ENCODE measurements around the gene NPW. TPM values are rescaled to one million over a fixed set of nuclear protein-coding genes. Genes with fewer than 3 reads are reported as not detected.

The NPW gene
- total RNA-seq, 1 donor, result not detected

GRCh38 chr16:1997494-1998359, 21.9 kb upstream of the NPW start:
- Histone ChIP-seq H3K36me3 (ENCODE audit: insufficient read depth, low read length) (peaks cover 44% of the 10 kb centered on the region), H3K4me1 (ENCODE audit: insufficient read depth, low read length) (no peaks in the 10 kb centered on the region), H3K27ac (ENCODE audit: low read depth, low read length) (no peak overlapping the region), H3K79me2 (ENCODE audit: insufficient read depth, low read length) (peaks cover 17% of the 10 kb centered on the region), H3K4me2 (ENCODE audit: insufficient read depth, low read length) (no peak overlapping the region), H3K4me3 (ENCODE audit: insufficient read depth, low read length) (no peak overlapping the region), H3K9me3 (ENCODE audit: low read depth, low read length) (no peaks in the 10 kb centered on the region), H2AFZ (ENCODE audit: low read length) (no peak overlapping the region), H4K20me1 (ENCODE audit: insufficient read depth, low read length) (peaks cover 9% of the 10 kb centered on the region), H3K27me3 (ENCODE audit: insufficient read depth, low read length) (no peaks in the 10 kb centered on the region)
- no peak for DNase-seq (ENCODE audit: insufficient read length, low spot score, missing footprints)
- no peak for TF ChIP-seq CTCF (IDR thresholded peaks at IDR 0.05; ENCODE audit: extremely low read depth, low read depth, low read length)

- Histone ChIP-seq H3K36me3 (ENCODE audit: insufficient read depth, low read length) (peaks cover 50% of the 10 kb centered on the region), H4K20me1 (ENCODE audit: insufficient read depth, low read length) (peaks cover 16% of the 10 kb centered on the region), H2AFZ (ENCODE audit: low read length) (no peak overlapping the region), H3K9me3 (ENCODE audit: low read depth, low read length) (no peaks in the 10 kb centered on the region), H3K4me2 (ENCODE audit: insufficient read depth, low read length) (no peak overlapping the region), H3K79me2 (ENCODE audit: insufficient read depth, low read length) (peaks cover 24% of the 10 kb centered on the region), H3K4me1 (ENCODE audit: insufficient read depth, low read length) (no peaks in the 10 kb centered on the region), H3K27ac (ENCODE audit: low read depth, low read length) (no peak overlapping the region), H3K27me3 (ENCODE audit: insufficient read depth, low read length) (no peaks in the 10 kb centered on the region), H3K4me3 (ENCODE audit: insufficient read depth, low read length) (no peak overlapping the region)
- no peak for DNase-seq (ENCODE audit: insufficient read length, low spot score, missing footprints)
- no peak for TF ChIP-seq CTCF (IDR thresholded peaks at IDR 0.05; ENCODE audit: extremely low read depth, low read depth, low read length)
Measured at GRCh38 chr16:1998360-1998835, 21.2 kb upstream of the NPW start.

- TF ChIP-seq CTCF (IDR thresholded peaks at IDR 0.05; ENCODE audit: extremely low read depth, low read depth, low read length), result no peak
- Histone ChIP-seq H3K4me1 (ENCODE audit: insufficient read depth, low read length) (peaks cover 2% of the 10 kb centered on the region), H3K36me3 (ENCODE audit: insufficient read depth, low read length) (peaks cover 53% of the 10 kb centered on the region)
Measured at GRCh38 chr16:1998852-1999801, 20.5 kb upstream of the NPW start.

More at GRCh38 chr16:1998852-1999801, 20.5 kb upstream of the NPW start:
- Histone ChIP-seq H3K27ac (ENCODE audit: low read depth, low read length) (no peak overlapping the region), H3K79me2 (ENCODE audit: insufficient read depth, low read length) (peaks cover 31% of the 10 kb centered on the region), H3K4me3 (ENCODE audit: insufficient read depth, low read length) (no peak overlapping the region), H3K27me3 (ENCODE audit: insufficient read depth, low read length) (no peaks in the 10 kb centered on the region), H3K9me3 (ENCODE audit: low read depth, low read length) (no peaks in the 10 kb centered on the region), H2AFZ (ENCODE audit: low read length) (no peak overlapping the region), H4K20me1 (ENCODE audit: insufficient read depth, low read length) (peaks cover 23% of the 10 kb centered on the region), H3K4me2 (ENCODE audit: insufficient read depth, low read length) (no peak overlapping the region)
- DNase-seq (ENCODE audit: insufficient read length, low spot score, missing footprints), result no peak
